ENCODE measurements around the gene LIME1. TPM values are rescaled to one million over a fixed set of nuclear protein-coding genes. Genes with fewer than 3 reads are reported as not detected.

Gene LIME1
- total and polyA plus RNA-seq, 9 of the 15 experiments (the other 6 are each of a cell fraction or from before 2014, with no cell fraction given), result 0.11 to 17.1 (median 2.8) TPM; not detected in 2

- Histone ChIP-seq H3K4me1 (replicated peaks in 1 of 2; ENCODE audit: control insufficient read depth in 2 of 2, insufficient read depth in 2 of 2, low read length in 2 of 2) (peaks cover 5 to 36% of the 10 kb centered on the region in 2 experiments; a peak in 4 of 5 replicates), H3K27ac (ENCODE audit: extremely low read depth, low read depth, low read length) (no peak overlapping the region), H3K79me2 (ENCODE audit: control insufficient read depth, insufficient read depth, low read length) (no peaks in the 10 kb centered on the region), H2AFZ (ENCODE audit: low read depth, low read length) (0 out of 2 replicates have a peak overlapping the region, but pooled peaks have one; percentile 32), H3K9me3 (replicated peaks; ENCODE audit: control insufficient read depth, insufficient read depth, low read depth, low read length) (no peaks in the 10 kb centered on the region), H3K4me3 (no peak overlapping the region), H3K4me2 (ENCODE audit: insufficient read depth, low read length) (no peak overlapping the region), H3K9me1 (ENCODE audit: control insufficient read depth, insufficient read depth, low read length) (no peaks in the 10 kb centered on the region), H3K36me3 (ENCODE audit: control insufficient read depth, insufficient read depth, low read length) (no peaks in the 10 kb centered on the region), H4K20me1 (replicated peaks; ENCODE audit: control insufficient read depth, insufficient read depth, low read length) (no peaks in the 10 kb centered on the region; the same call in 1 of the 2 replicates), H3K9ac (ENCODE audit: insufficient read depth in 1 of 2, low read depth in 2 of 2, low read length in 2 of 2) (no peak overlapping the region), H3K27me3 (ENCODE audit: control insufficient read depth in 2 of 2, insufficient read depth in 2 of 2, low read length in 2 of 2) (no peaks in the 10 kb centered on the region)
- 34% methylated on average over 8 of the region's 9 CpGs for WGBS (ENCODE audit: insufficient coverage, low coverage, missing lambda C conversion rate)
- intact Hi-C loops (cut with micrococcal nuclease) (no loop called here), in situ Hi-C loops (cut with MboI) (no loop called here)
- ChIA-PET POLR2A (interaction anchor here (0.6 to 0.9 kb wide), 2 partner anchors 17 to 38 kb away, joined by 3 to 4 read pairs; no protein-coding TSS in a partner anchor), CTCF (ENCODE audit: low intra/inter-chr PET ratio) (no interaction called here)
- ATAC-seq, result peak; percentile 29; the same call in 2 of the 3 replicates
- FAIRE-seq, result no peak
- DNase-seq (ENCODE audit: extremely low read depth in 1 of 4, low spot score in 3 of 4), result peak in 1 of 4 experiments; percentile 17
- TF ChIP-seq SOX6 (IDR thresholded peaks at IDR 0.05) (no peak), ZBTB49 (CRISPR knock-in tag; IDR thresholded peaks at IDR 0.05; ENCODE audit: borderline replicate concordance) (no peak), KAT7 (CRISPR knock-in tag; IDR thresholded peaks at IDR 0.05; ENCODE audit: borderline replicate concordance) (no peak), ZBTB33 (CRISPR knock-in tag; IDR thresholded peaks at IDR 0.05) (peak; percentile 34; the same call in 1 of the 2 replicates), CTCF (IDR thresholded peaks at IDR 0.05 in 2 of 3, conservative IDR thresholded peaks at IDR 0.05 in 1 of 3; ENCODE audit: insufficient read depth in 2 of 3, low read depth in 1 of 3, low read length in 3 of 3) (peak in 1 of 3 experiments; percentile 20; a peak in 1 of 6 replicates), ZNF740 (CRISPR knock-in tag; IDR thresholded peaks at IDR 0.05) (peak; percentile 46; the same call in 1 of the 2 replicates), ZNF740 (tag; IDR thresholded peaks at IDR 0.05) (no peak), RCOR1 (IDR thresholded peaks at IDR 0.05; ENCODE audit: borderline replicate concordance in 1 of 2, low read depth in 2 of 2, low read length in 2 of 2) (no peak)
- no TSS peak for BruUV-seq (replicated peaks)
Observed at GRCh38 chr20:63778857-63779256, 42.4 kb downstream of the LIME1 start.
